Lower lobe of right lung (tissue), 2 donors: ENCODE data around the gene IKZF2. TPM values are rescaled to one million over a fixed set of nuclear protein-coding genes. Genes with fewer than 3 reads are reported as not detected.

Experiments used
- ATAC-seq, 2 donors: fragments of 200-7000 bp; cut with Tn5 transposase; one replicate each; pipeline ENCODE4 v1.9.1; 2020 to 2022; ENCODE audit warnings: mild to moderate bottlenecking in 2 of 2, moderate library complexity in 2 of 2
- DNase-seq: peaks from one replicate; pipeline ENCODE4 v3.0.0-alpha.2; 2020
- H3K27ac ChIP-seq: fragments of 200-600 bp; one replicate; pipeline ENCODE4 v1.8.0; 2022
- H3K27me3 ChIP-seq: fragments of 200-600 bp; one replicate; pipeline ENCODE4 v1.8.0; 2022; ENCODE audit warnings: low read depth
- H3K36me3 ChIP-seq: fragments of 200-600 bp; one replicate; pipeline ENCODE4 v1.8.0; 2022; ENCODE audit warnings: mild to moderate bottlenecking
- H3K4me1 ChIP-seq: fragments of 200-600 bp; one replicate; pipeline ENCODE4 v1.8.0; 2022
- H3K4me3 ChIP-seq: fragments of 200-600 bp; one replicate; pipeline ENCODE4 v1.8.0; 2022; ENCODE audit warnings: mild to moderate bottlenecking
- H3K9me3 ChIP-seq: fragments of 200-600 bp; one replicate; pipeline ENCODE4 v1.8.0; 2022
- intact Hi-C: fragments of 100-400 bp; cut with DNase I; formaldehyde crosslinking; loops from one replicate; pipeline ENCODE4 v1.11.0; 2022
- total RNA-seq: library from RNA; stranded (reverse); fragmentation: NEBNext Ultra II Directional; extraction: Animal tissue kit (Norgen Biotek cat#: 25700); gene quantifications from one replicate; pipeline ENCODE4 v1.2.1, GENCODE V29; 2021
- TF ChIP-seq, protein P1 (sequence below): fragments of 200-600 bp; IDR thresholded peaks from one replicate; pipeline ENCODE4 v1.8.0; 2022; ENCODE audit warnings: antibody characterized with exemption, mild to moderate bottlenecking
- donor health status: DM: no; HTN: yes; CAD: no; lungs with severe emphysema.

IKZF2 gene
- total RNA-seq, 1 donor from 2014 or later = 16.5 TPM

DNA sequence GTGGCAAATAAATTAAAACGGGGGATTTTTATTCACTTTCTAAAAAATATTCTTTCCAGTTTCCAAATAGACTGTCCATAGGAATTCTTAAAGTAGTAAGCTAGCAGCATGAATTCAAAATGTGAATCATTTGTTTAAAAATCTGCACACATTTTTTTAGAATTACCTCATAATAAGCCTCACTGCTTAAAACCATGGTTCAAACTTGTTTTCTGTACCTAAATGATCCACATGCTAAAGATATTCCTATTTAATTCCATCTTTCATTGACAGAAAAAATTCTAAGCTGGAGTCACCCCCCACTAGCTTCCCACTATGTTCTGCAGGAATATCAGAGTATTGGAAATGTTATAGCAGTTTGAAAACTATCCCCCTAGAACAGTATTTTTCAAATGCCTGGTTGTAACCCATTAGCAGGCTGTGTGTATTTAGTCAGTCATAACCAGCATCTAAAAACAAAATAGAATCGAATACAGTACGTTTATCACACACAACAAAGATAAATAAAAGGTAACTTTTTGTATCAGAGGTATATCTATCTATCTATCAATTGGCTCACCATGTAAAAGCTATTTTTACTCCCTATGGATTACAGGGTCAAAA lies 11.2 kb upstream of the IKZF2 start:
- H3K4me3 ChIP-seq = no peak overlapping the region
- no peak for ATAC-seq
- no peaks in the 10 kb centered on the region for H3K36me3 ChIP-seq
- no peak overlapping the region for H3K27ac ChIP-seq
- H3K27me3 ChIP-seq = no peaks in the 10 kb centered on the region
- intact Hi-C loops = no loop called here
- TF ChIP-seq, protein P1, sequence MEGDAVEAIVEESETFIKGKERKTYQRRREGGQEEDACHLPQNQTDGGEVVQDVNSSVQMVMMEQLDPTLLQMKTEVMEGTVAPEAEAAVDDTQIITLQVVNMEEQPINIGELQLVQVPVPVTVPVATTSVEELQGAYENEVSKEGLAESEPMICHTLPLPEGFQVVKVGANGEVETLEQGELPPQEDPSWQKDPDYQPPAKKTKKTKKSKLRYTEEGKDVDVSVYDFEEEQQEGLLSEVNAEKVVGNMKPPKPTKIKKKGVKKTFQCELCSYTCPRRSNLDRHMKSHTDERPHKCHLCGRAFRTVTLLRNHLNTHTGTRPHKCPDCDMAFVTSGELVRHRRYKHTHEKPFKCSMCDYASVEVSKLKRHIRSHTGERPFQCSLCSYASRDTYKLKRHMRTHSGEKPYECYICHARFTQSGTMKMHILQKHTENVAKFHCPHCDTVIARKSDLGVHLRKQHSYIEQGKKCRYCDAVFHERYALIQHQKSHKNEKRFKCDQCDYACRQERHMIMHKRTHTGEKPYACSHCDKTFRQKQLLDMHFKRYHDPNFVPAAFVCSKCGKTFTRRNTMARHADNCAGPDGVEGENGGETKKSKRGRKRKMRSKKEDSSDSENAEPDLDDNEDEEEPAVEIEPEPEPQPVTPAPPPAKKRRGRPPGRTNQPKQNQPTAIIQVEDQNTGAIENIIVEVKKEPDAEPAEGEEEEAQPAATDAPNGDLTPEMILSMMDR = no peak
- H3K9me3 ChIP-seq = no peaks in the 10 kb centered on the region
- no peak for DNase-seq
- H3K4me1 ChIP-seq = no peaks in the 10 kb centered on the region

DNA sequence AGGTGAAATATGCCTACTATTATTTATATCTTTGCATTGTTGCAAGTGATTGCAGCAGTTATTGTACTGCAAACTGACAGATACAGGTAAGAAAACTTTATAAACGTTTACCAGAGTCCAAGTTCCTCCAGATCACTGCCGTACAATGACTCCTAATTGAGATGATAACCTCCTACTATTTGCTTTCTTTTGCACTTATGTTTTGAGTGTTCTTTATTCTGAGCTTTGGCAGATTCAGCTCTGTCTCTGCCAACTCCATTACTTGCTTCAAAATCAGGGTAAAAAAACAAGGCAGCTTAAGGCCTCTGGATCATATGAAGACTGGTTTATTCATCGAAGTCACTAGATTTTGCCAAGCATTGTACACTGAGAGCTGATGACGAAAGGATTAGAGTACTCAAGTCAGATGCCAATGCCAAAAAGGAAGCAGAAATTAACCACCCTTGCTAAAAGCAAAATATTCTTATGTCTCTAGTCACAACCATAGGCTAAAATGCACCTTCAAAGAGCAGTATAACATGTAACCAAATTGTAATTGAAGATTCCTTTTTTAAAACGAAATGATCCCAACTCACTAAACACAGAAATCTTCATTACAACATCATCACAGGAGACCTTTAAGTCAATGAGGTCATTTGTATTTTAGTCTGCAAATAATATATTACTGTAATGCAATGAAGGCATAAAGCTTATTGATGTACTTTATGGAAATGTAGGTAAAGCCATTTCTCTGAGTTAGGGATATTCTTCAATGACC lies 10.5 kb upstream of the IKZF2 start:
- intact Hi-C loops = no loop called here
- H3K27ac ChIP-seq = no peak overlapping the region

DNA sequence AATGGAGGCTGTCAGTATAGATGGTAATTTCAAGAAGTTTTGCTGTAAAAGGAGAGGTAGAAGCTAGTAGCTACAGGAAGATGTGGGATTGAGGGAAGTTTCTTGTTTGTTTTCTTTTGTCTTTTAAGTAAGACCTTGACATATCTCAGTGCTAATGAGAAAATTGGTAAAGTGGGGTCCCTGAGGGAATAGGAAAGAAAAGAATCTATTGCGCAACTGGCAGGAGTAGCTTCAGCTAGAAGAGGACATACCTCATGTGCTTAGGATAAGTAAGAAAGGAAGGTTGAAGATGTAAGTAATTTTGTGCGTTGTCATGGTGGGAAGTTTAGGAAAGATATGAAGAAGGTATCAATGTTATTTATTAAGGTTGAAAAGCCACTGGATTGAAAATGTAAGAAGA lies 8.4 kb upstream of the IKZF2 start:
- DNase-seq = no peak
- TF ChIP-seq, protein P1 = no peak
- no peaks in the 10 kb centered on the region for H3K9me3 ChIP-seq
- no peaks in the 10 kb centered on the region for H3K4me1 ChIP-seq
- no peaks in the 10 kb centered on the region for H3K27me3 ChIP-seq
- no peak overlapping the region for H3K27ac ChIP-seq
- intact Hi-C loops = no loop called here
- ATAC-seq = no peak
- no peaks in the 10 kb centered on the region for H3K36me3 ChIP-seq
- no peak overlapping the region for H3K4me3 ChIP-seq

More for the DNA sequence above, 10.5 kb upstream of the IKZF2 start:
- Histone ChIP-seq H3K36me3 (no peaks in the 10 kb centered on the region), H3K4me1 (no peaks in the 10 kb centered on the region), H3K4me3 (no peak overlapping the region), H3K27me3 (no peaks in the 10 kb centered on the region), H3K9me3 (no peaks in the 10 kb centered on the region)
- DNase-seq (no peak), ATAC-seq (peak; percentile 30 to 62)
- TF ChIP-seq, protein P1 = no peak

DNA sequence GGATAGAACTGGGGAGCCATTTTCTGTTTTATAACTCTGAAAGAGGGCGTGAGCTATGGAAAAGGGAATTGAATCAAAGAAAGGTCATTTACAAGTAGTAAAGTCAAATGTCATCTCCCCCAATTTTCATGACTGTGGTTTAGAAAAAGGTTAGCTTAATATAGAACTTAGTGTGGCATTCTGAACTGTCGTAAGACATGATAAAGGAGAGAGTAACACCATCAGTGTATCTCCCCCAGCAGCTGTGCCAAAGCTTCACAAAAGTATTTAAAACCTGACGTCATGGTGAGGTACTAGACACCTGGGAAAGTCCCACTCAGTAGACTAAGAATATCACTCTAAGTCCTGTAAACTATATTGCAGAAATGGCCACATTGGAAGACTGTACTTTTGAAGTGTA lies 5.8 kb upstream of the IKZF2 start:
- Histone ChIP-seq H3K27ac (no peak overlapping the region), H3K9me3 (no peaks in the 10 kb centered on the region), H3K36me3 (no peaks in the 10 kb centered on the region), H3K27me3 (no peaks in the 10 kb centered on the region), H3K4me1 (peaks cover 14% of the 10 kb centered on the region), H3K4me3 (no peak overlapping the region)
- intact Hi-C loops = no loop called here
- TF ChIP-seq, protein P1 = no peak
- ATAC-seq (no peak), DNase-seq (no peak)

DNA sequence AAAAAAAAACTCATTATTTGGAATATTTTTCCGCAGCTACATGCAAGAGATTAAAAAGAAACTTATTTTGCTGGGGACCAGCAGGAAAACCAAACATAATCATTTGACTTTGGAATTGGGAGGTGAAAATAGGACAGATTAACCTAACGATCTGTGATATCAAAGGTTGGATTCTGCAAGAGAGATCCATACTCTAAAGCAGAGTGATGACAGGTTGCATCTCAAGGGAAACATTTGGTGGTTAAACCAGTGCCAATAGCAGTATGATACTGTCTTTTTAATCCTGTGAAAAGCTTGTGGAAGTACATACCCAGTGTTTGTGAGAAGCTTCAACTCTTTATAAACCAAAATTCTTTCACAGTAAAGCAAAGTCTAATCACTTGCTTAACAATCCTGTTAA lies 5.3 kb upstream of the IKZF2 start:
- peaks cover 14% of the 10 kb centered on the region for H3K4me1 ChIP-seq
- intact Hi-C loops = no loop called here
- no peak overlapping the region for H3K4me3 ChIP-seq
- TF ChIP-seq, protein P1 = no peak
- H3K9me3 ChIP-seq = no peaks in the 10 kb centered on the region
- no peaks in the 10 kb centered on the region for H3K27me3 ChIP-seq
- ATAC-seq (no peak), DNase-seq (no peak)
- H3K36me3 ChIP-seq = no peaks in the 10 kb centered on the region
- H3K27ac ChIP-seq = no peak overlapping the region
